ENCODE data around the gene SHQ1.
"Not testable (repeated sequence)": the region's sequence is repeated elsewhere in the genome, so short reads cannot be mapped to it uniquely, and the experiment has no call there.

The SHQ1 gene

DNA sequence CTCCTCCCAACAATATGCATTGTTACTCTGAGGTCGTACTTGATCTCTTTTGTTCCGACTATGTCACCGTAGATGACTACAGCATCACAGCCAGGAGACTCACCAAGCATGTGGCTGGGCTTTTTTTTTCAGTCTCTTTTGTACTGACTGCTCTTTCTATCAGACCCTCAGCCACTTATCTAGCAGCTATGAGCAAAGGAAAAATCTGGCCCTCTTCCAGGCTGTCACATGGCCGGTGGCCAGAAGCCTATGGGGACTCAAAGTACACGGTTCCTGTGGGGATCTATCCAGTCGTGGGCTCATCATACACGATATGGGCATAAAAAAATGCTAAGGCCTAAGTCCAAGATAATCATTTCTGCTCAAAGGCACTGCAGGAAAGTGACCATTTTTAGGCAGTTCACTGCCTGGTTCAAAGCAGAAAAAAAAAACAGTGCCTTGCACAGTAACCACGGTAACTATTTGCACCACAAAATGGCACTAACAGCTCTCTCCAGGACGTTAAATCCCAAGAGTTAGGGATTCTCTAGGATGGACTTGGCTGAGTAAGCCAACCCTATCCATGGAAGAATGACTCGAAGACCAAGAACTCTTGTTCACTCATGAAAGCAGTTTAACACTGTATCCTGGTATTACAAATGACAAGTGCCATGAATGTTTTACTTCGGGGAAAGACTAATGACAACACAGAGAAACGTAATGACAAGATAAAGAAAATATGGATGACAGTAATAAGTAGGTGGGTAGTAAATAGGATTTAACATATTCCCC, 50.3 kb downstream of the SHQ1 start:
- no peak for DNase-seq

DNA sequence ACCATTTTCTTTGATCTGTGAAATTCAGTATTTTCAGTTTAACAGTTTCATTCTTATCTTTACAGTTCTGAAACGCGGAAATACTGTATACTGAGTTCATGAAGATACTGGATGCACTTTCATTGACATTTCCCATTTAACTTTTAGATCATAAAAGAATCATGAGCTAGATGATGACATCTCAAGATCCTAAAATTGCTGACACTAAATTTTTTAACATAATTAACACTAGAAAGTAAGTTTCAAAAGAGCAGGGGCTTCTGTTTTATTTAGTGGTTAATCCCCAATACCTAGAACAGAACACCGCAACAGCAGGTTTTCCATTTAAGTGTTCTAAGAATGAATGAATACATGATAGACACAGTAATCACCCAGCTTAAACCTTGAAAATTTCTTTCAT, 54.2 kb downstream of the SHQ1 start:
- no peak for DNase-seq

DNA sequence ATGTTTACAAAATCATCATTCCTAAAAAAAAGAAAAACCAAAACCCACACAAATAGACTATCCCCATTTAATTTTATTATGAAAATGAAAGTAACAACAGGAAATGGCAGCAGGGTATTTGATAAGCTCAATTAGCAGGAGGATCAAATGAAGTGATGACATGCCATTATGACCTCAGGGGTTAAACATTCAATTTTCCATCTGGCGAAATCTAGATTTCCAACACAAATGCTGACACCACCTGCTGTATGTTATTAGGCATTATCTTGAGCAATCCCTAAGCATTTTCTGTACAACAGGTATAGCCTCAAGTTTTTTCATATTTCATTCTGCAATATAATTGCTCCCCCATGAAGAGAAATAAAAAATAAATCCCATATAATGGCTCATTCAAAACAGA, 57.1 kb downstream of the SHQ1 start:
- no peak for DNase-seq

- no peak for DNase-seq
These were observed 58.5 kb downstream of the SHQ1 start for GRCh38 chr3:72789786-72790185.

DNA sequence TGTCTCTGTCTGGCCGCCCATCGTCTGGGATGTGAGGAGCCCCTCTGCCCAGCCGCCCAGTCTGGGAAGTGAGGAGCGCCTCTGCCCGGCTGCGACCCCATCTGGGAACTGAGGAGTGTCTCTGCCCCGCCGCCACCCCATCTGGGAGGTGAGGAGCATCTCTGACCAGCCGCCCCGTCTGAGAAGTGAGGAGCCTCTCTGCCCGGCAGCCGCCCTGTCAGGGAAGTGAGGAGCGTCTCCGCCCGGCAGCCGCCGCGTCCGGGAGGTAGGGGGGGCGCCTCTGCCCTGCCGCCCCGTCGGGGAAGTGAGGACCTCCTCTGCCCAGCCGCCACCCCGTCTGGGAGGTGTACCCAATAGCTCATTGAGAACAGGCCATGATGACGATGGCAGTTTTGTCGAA, 60.0 kb downstream of the SHQ1 start:
- not testable (repeated sequence) for DNase-seq

GRCh38 chr3:72786668-72787067, 61.6 kb downstream of the SHQ1 start:
- DNase-seq, result no peak

- no peak for DNase-seq
These were observed 64.0 kb downstream of the SHQ1 start for GRCh38 chr3:72784226-72784625.

DNA sequence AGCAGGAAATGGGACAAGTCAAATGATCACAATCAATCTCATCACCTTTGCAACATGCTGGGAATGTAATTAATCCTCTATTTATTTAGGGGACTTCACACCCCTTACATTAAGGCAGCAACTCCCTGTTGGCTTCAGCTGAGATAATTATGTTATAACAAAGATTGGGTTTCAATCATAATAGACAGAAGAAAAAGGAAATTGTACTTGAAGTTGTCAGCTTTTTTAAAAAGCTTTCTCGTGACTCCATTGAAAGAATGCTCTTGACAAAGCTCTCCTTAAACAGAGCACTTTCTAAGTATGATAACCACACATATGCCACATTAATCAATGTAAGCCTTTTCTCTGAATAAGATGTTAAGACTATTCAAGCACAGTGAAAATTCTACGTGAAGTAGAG, 65.7 kb downstream of the SHQ1 start:
- DNase-seq, result no peak

DNA sequence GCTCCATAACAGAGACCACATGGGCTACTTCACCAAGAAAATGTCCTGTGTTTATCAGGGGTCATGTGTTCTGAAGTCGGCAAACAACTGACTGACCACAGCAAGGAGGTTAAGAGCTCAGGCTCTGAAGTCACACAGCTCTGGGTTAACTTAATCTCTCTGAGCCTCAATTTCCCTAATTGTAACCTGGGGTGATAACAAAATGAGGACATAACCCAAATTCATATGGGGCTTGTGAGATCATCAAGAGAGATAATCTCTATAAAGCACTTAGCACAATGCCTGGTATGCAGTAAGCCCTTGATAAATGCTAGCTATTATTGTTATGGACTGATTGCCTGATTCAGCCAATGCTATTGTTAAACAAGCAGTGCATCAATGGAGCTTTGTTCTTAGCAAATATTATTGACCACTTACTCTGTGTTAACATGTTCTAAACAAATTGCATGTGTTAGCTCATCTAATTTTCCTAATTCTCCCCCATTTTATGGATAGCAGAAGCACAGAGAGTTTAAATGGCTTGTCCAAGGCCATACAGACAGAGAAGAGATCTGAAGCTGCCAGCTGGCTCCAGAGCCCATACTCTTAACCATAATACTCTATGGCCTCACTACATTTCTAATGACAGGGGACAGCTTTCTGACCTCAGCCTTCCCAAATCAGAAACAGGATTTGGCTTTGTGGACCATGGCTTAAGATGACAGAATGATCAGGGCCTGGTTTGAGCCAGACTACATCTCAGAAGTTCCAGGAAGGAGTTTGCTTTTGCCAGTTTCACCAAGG, 78.3 kb downstream of the SHQ1 start:
- DNase-seq, result no peak

GRCh38 chr3:72768936-72769335, 79.3 kb downstream of the SHQ1 start:
- DNase-seq, result no peak

DNA sequence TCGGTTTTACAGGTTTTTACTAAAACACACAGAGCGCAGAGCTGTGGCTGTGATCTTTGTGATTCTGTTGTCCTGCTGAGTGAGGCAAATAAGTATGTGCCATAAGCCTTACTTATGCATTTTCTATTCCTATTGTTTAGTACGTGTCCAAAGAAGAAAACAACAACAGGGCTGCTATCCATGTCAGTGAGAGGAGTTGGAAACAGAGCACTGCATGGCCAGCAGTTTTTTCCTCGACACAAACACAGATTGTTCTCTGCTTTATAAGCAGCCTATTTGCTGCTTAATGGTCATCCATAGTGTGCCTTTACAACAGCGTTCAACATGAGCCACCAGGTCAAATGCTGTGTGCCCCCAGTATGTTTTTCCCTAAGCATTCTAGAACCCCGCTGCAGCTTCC, 79.8 kb downstream of the SHQ1 start:
- no peak for DNase-seq

DNA sequence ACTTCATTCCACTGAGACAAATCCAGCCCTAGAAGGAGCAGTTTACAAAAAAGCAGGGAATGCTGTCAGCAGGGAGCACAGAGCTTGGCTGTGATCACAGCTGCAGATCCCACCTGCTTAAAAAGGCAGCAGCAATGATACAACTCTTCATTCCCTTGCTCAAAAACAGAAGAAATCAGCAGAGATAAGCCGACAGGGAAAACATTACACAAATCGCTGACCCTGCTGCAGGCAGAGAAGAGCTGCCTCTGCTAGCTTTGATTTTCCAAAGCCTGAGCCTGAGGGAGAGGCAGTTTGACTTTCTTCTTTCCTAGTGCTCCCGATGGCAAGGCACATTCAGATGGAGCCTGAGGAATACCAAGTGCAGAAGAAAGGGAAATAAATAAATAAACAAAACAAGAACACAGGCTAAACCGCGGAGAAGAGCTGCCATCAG, 80.2 kb downstream of the SHQ1 start:
- no peak for DNase-seq

DNA sequence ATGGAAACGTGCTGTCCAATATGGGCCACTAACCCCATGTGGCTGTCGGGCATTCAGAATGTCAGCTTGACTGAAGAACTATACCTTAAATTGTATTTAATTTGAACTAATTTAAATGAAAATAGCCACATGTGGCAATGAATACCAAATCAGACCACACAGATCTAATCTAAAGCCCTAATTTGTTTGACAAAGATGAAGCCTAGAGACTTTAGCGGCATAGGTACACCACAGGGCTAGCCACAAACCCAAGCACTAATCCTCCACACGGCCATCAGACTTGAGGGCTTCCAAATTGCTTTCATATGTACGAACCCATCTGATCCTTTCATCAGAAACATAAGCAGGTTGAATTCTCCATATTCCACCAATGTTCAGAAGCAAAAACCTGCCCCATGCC, 81.4 kb downstream of the SHQ1 start:
- no peak for DNase-seq

DNA sequence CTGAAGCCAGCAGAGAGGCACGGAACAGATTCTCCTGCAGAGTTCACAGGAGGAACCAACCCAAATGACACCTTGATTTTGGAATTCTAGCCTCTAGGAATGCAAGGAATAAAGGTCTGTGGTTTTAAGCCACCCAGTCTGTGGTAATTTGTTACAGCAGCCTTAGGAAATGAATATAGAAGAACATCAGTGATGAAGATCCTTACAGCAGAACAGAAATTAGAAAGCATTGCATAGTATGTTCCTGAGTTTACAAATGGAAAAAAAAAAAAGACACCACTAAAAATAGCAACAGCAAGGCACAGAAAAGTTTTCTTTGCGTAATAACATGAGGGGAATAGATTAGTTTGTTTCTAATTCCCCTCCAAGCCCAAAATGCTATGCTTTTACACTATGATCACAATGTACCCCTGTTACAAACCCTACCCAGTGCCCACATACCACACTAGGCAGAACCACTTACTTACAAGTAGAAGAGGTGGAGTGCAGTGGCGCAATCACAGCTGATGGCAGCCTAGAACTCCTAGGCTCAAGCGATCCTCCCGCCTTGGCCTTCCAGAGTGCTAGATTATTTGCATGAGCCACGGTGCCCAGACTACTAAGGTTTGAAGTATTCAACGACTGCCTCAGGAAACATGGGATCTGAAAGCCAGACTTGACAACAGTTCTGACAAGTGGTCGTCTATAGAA, 84.3 kb downstream of the SHQ1 start:
- no peak for DNase-seq

GRCh38 chr3:72761410-72761809, 86.8 kb downstream of the SHQ1 start:
- DNase-seq, result no peak

- DNase-seq, result no peak
These were observed 88.0 kb downstream of the SHQ1 start for GRCh38 chr3:72760225-72760624.

- no peak for DNase-seq
These were observed 91.3 kb downstream of the SHQ1 start for GRCh38 chr3:72756900-72757299.

GRCh38 chr3:72754582-72754981, 93.7 kb downstream of the SHQ1 start:
- no peak for DNase-seq

GRCh38 chr3:72753495-72753894, 94.8 kb downstream of the SHQ1 start:
- DNase-seq, result no peak

GRCh38 chr3:72750405-72750965, 97.8 kb downstream of the SHQ1 start:
- no peak for DNase-seq

- DNase-seq, result no peak
These were observed 99.6 kb downstream of the SHQ1 start for GRCh38 chr3:72748659-72749058.

- no peak for DNase-seq
These were observed 101.5 kb downstream of the SHQ1 start for GRCh38 chr3:72746430-72747411.
